Measurements from ENCODE around the gene GALK2.

GRCh38 chr15:49232236-49232806 is 62.3 kb downstream of the GALK2 start:
- TF ChIP-seq CTCF (IDR thresholded peaks at IDR 0.05 in 8 of 11, conservative IDR thresholded peaks at IDR 0.05 in 3 of 11) (no peak), POLR2AphosphoS5 (IDR thresholded peaks at IDR 0.05) (no peak)

Data from spleen (tissue), 7 donors.